T-helper 2 cell (primary cell): ENCODE measurements around the gene CDKN2B.
A peak's percentile ranks its signal among the peaks of the same experiment; 100 is the strongest.

Experiments used
- DNase-seq, 5 experiments: peaks; one replicate each; pipeline versions ENCODE4 v3.0.0 to v3.0.0-alpha.2; 2012 to 2022

Gene CDKN2B

GRCh38 chr9:21993893-21994555 lies 15.1 kb downstream of the CDKN2B start, which contains the start of gene CDKN2A:
Gene CDKN2A (minus strand): TSS chr9:21994392.
- peak in 3 of 5 experiments; percentile 39 to 71 (median 49) for DNase-seq

DNA sequence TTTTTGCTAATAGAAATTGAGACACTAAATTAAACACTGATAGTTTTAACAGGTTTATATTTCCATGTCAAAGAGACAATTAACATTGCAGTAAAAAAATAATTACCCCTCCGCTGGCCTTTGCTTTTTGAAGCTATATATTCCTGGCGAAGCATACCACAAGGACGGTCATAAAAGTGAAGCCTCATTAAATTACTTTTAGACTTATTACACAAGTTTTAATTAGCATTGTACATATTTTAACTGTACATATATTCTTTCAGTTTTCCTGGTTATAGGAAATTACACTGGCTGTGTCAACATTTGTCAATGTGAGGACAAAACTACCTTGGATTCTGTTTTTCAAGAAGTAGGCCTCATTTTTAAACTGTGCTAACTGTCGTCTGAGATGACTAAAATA lies 16.1 kb downstream of the CDKN2B start:
- no peak for DNase-seq

GRCh38 chr9:21991072-21991959 lies 17.8 kb downstream of the CDKN2B start:
- DNase-seq: no peak

DNA sequence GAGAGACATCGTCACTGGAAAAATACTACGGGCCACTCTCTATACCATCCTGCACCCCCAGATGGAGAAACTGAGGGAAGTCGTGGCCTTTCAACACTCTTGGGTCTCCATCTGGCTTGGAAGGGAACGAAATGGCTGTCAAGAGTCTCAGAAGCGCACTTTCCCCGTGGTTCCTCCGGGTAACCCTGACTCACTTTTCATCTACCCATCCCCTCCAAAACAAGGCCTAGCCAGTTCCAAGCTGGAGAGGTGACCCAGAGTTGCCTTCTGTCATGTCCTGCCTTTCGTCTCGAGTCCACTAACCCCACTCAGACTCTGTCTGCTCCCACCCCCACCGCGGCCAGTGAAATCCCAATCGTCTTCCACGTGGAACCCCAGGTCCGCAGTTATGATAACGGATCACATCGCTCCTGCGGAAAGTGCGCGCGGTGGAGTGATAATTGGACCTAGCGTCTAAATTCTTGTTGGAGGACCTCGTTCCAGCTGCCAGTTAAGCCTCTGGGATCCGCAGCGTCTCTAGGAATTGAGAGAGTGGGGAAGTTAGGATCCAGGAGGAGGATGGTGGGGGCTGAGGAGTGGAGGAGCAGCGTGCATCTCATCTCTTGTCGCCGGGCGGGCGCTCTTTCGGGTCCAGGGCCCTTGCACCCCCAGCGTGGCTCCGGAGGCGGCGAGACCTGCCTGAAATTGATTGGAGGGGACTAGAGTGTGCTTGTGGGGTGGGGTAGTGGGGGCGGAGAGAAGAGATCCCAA lies 19.5 kb downstream of the CDKN2B start:
- DNase-seq: no peak

DNA sequence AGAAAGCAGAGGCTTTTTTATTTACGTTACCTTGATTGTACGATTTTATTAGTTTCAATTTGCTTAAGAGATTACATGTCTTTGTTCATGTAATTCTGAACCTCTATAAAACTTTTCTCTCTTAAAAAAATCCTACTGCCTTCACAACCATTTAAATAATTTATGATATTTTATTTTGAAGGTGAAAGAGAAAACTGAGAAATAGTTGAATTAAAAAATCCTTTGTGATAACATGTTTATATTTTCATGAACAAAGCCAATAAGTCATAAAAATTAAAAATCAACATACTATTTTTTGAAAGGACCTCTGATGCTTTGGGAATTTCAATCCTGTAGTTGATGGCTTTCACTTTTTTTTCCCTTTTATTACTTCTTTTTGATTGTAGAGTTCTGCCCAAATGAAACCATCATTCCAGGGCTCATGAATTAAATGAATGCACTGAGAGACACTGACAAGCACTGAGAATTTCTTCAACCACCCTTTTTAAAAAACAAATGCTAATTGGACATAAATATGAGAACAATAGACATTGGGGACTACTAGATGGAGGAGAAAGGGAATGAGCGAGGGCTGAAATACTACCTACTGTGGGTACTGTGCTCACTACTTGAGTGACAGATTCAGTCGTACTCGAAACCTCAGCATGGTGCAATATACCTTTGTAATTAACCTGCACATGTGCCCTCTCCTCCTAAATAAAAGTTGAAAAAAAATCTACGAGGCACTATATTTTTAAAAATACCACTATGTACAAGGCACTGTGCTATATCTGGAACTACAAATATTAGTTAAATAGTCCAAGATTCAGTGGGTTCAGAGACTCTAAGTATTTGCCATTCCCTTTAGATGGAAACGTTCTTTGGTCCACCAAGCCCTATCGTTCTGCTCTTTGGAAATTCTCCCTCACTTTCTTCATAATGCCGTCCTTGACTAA lies 20.8 kb downstream of the CDKN2B start:
- DNase-seq: no peak

GRCh38 chr9:21985964-21986667 lies 23.0 kb downstream of the CDKN2B start:
- no peak for DNase-seq

GRCh38 chr9:21984101-21984500 lies 25.0 kb downstream of the CDKN2B start:
- no peak for DNase-seq

DNA sequence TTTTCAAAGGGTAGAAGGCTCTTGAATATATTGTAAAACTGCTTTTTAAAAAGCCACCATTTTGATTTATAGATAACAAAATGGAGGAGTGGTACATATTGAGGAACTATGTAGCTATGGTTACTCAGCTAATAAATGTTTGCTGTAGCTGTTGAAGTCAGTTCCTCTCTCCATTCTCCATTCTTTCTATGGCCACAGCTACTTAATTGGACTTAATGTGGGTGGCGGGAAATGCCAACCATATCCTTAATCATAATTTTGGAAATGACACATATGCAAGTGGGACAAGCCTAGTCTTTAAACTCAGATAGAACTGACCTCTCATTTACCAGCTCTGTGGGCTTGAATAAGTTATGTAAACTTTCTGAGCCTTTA lies 25.6 kb downstream of the CDKN2B start:
- DNase-seq: no peak

DNA sequence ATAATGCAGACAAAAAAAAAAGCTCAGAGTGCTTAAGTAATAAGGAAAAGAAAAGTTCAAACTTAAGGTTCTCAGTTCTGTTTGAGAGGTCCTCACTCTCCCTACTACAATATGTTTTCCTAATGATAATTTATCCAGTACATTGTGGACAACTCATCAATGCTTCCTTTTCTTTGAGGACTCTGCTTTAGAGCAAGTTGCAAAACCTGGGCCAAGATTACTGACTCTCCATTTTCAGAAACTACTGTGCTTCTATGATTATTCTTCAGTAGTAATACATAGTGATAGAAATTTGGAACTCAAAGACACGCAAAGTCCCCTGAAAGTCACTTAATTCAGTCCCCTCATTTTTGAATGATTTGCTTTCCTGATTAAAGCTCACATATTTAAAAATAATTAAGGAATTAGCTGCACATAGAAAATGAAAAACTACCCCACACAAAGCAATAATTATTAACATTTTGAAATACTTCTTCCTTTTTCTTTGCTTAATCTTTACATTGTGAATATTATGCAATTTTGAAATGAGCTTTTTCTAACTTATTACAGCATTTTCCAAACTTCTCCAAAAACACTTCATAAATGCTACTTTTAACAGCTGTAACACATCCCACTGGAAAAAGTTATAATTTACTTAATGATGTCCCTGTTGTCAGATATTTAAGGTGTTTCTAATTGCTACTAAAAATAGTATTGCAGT lies 26.1 kb downstream of the CDKN2B start:
- no peak for DNase-seq

DNA sequence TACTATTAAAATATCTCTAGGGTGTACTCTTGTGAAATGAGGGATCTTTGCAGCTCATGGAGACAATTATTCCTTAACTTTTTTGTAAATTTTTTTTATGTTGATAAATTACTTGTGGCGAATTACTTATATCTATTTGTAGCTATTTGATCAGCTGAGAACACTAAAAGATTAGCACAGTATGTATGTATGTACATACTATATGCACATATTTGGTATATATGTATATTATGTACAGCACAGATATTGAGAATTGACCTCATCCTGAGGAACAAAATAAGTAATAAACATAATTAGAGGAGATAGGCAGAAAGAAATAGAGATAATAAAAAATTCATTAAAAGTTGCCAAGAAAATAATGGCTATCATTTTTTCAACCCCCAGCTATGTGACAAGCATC lies 26.7 kb downstream of the CDKN2B start:
- no peak for DNase-seq

DNA sequence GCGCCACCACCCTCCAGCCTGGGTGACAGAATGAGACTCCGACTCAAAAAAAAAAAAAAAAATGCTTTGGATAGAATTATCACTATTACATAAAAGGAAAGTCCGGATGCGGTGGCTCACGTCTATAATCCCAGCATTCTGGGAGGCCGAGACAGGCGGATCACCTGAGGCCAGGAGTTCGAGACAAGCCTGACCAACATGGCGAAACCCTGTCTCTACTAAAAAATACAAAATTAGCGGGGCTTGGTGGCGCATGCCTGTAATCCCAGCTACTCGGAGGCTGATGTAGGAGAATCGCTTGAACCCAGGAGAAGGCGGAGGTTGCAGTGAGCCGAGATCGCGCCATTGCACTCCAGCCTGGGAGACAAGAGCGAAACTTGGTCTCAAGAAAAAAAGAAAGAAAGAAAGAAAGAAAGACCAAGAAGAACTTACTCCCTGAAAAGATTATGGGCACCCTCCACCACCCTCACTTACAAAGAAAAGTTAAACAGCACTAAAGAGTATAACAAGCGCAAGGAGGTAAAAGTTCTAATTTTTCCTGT lies 32.7 kb downstream of the CDKN2B start:
- no peak for DNase-seq

DNA sequence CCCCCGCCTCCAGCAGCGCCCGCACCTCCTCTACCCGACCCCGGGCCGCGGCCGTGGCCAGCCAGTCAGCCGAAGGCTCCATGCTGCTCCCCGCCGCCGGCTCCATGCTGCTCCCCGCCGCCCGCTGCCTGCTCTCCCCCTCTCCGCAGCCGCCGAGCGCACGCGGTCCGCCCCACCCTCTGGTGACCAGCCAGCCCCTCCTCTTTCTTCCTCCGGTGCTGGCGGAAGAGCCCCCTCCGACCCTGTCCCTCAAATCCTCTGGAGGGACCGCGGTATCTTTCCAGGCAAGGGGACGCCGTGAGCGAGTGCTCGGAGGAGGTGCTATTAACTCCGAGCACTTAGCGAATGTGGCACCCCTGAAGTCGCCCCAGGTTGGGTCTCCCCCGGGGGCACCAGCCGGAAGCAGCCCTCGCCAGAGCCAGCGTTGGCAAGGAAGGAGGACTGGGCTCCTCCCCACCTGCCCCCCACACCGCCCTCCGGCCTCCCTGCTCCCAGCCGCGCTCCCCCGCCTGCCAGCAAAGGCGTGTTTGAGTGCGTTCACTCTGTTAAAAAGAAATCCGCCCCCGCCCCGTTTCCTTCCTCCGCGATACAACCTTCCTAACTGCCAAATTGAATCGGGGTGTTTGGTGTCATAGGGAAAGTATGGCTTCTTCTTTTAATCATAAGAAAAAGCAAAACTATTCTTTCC lies 34.2 kb downstream of the CDKN2B start:
- peak in 3 of 5 experiments; percentile 17 to 47 (median 28) for DNase-seq

DNA sequence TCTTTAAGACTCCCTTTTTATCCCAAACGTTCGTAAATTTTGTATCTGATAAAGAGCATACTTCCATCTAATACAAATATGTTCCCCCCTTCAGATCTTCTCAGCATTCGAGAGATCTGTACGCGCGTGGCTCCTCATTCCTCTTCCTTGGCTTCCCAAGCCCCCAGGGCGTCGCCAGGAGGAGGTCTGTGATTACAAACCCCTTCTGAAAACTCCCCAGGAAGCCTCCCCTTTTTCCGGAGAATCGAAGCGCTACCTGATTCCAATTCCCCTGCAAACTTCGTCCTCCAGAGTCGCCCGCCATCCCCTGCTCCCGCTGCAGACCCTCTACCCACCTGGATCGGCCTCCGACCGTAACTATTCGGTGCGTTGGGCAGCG lies 34.8 kb downstream of the CDKN2B start:
- DNase-seq: no peak

GRCh38 chr9:21972361-21972760 lies 36.7 kb downstream of the CDKN2B start:
- no peak for DNase-seq

GRCh38 chr9:21970800-21971640 lies 38.1 kb downstream of the CDKN2B start:
- no peak for DNase-seq

DNA sequence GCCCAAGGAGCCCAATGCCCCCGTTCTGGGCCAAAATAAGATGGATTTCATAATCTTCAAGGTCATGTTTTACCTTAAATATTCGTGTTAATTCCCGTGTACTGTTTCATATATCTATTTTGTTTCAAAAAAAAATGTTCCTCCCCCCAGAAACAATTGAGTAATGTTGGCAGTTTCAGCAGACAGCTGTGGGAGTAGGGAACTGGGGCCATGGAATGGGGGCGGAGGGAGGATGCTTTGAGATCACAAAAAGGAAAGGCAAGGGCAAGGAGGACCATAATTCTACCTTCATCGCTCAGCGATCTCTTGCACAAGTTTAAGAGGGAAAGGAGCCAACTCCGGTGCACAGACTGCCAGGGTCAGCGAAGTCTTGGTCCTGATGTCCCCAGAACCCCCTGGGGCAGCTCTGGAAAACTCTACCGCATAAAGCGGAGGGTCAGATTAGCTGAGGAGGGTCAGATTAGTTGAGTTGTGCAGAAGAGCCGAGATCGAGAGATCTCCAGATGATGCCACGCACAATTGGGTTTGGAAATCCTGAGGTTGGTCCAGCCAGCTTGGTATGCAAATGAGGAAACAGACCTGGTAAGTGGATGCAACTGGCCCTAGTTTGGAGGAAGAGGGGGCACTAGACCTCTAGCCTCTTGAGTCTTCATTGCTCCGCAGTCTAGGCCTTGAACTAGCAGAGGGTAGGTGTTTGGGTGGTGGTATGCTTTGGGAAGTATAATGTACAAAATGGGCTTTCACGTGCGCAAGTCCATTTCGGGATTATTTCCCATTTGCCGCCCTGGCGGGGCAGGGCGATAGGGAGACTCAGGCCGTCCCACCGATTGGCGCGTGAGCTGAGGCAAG lies 38.9 kb downstream of the CDKN2B start:
- no peak for DNase-seq

DNA sequence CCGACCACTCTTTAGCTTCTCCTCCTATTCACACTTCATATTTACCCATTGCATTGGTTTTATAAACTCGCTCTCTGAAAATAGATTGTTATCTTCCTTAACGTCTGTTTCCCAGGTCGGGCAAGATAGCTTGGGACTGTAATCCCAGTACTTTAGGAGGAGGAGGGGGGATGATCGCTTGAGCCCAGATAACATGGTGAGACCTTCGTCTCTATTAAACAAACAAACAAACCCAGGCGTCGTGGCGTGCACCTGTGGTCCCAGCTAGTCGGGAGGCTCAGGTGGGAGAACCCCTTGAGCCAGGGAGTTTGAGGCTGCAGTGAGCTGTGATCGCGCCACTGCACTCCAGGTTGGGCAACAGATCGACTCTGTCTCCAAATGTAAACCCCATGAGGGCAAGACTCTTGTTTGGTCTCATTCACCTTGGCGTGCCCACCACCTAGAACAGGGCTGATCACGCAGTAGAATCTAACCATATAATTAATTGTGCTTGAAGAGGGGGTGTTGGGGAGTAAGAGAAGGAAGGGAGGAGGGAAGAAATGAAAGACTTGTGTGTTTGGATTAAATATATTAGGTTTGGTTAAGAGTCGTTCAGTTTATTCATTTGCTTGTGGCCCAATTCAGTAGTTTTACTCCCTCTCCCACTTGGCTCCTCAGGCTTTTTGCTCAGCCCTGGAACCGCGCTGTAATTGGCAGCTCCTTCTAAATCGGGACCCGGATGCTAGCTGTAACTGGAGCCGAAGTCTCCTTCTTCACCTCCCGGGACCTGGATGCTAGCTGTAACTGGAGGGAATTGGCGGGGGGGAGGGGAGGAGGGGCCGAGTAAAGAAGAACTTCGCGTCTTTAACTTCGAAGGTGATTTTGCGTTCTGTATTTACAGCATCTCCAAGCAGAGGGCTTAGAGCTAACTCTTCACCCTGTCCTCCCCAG lies 39.8 kb downstream of the CDKN2B start:
- DNase-seq: no peak
